ENCODE data around the gene MXRA8.

MXRA8 gene

DNA sequence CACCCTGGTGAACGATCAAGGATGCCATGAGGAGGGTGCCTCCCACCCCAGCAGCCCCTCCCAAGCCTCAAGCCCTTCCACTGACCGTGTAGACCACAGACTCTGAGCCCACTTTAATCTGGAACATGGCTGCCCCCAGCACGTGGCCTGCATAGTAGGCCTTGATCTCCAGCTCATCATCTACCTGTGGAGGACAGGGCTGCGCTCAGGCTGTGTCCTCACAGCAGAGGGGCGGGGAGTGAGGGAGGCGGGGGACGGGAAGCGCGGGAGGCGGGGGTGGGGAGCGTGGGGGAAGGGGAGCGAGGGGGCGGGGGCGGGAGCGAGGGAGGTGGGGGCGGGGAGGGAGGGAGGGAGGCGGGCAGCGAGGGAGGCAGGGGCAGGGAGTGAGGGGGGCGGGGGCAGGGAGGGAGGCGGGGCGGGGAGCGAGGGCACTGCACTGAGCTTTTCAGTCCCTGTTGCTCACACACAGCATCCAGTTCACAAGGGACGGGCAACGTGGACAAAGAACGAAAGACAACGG is 42.9 kb downstream of the MXRA8 start:
- Histone ChIP-seq H3K4me3 (no peak overlapping the region), H3K27ac (peak overlapping the region in 1 of 2 donors; percentile 7)
- no peak for DNase-seq (ENCODE audit: low spot score)
- TF ChIP-seq, protein P1, sequence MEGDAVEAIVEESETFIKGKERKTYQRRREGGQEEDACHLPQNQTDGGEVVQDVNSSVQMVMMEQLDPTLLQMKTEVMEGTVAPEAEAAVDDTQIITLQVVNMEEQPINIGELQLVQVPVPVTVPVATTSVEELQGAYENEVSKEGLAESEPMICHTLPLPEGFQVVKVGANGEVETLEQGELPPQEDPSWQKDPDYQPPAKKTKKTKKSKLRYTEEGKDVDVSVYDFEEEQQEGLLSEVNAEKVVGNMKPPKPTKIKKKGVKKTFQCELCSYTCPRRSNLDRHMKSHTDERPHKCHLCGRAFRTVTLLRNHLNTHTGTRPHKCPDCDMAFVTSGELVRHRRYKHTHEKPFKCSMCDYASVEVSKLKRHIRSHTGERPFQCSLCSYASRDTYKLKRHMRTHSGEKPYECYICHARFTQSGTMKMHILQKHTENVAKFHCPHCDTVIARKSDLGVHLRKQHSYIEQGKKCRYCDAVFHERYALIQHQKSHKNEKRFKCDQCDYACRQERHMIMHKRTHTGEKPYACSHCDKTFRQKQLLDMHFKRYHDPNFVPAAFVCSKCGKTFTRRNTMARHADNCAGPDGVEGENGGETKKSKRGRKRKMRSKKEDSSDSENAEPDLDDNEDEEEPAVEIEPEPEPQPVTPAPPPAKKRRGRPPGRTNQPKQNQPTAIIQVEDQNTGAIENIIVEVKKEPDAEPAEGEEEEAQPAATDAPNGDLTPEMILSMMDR (IDR thresholded peaks at IDR 0.05), result no peak

DNA sequence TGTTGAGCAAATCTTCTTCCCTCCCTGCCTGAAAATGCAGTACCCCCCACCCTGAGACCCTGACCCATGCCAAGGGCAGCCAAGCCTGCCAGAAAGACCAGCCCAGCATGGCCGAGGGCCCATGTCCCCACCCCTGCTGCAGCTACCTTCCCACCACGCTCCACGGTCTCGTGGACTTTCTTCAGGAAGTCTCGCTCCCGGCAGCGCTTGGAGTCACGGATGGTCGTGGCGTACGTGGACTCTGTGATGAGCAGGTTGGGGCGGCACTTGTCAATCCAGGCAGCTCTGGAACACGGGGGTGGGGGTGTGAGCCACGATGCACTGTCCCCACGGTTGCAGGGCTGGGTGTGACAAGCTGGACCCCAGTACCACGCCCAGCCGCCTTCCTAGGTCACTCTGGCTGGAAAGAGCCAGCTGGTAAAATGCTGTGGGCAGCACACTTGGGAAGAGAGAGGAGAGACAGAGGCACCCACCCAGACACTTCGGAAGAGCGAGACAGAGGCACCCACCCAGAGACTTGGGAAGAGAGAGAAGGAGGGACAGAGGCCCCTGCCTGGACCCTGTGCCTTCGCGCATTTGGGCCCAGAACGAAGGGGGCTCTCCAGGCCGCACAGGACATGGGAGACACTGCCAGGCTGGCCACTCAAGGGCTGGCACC is 43.5 kb downstream of the MXRA8 start:
- TF ChIP-seq, protein P1 (IDR thresholded peaks at IDR 0.05), result no peak
- no peak for DNase-seq (ENCODE audit: low spot score)
- Histone ChIP-seq H3K4me3 (no peak overlapping the region), H3K27ac (no peak overlapping the region)

DNA sequence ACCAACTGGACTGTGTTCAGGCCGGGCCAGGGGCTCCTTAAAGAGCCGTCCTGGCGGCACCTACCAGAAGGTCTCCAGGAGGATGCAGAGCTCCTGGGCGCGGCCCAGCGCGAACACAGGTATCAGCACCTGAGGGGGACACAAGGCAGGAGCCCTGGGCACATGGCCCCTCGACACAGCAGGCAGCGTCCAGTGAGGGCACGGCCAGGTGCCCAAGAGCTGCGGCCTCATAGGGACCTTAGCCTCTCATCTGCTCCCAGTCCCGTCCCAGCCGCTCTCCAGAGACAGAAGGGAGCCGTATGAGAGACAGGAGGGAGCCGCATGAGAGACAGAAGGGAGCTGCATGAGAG is 44.1 kb downstream of the MXRA8 start:
- TF ChIP-seq, protein P1 (IDR thresholded peaks at IDR 0.05), result no peak
- Histone ChIP-seq H3K27ac (no peak overlapping the region), H3K4me3 (no peak overlapping the region)
- DNase-seq (ENCODE audit: low spot score), result no peak

DNA sequence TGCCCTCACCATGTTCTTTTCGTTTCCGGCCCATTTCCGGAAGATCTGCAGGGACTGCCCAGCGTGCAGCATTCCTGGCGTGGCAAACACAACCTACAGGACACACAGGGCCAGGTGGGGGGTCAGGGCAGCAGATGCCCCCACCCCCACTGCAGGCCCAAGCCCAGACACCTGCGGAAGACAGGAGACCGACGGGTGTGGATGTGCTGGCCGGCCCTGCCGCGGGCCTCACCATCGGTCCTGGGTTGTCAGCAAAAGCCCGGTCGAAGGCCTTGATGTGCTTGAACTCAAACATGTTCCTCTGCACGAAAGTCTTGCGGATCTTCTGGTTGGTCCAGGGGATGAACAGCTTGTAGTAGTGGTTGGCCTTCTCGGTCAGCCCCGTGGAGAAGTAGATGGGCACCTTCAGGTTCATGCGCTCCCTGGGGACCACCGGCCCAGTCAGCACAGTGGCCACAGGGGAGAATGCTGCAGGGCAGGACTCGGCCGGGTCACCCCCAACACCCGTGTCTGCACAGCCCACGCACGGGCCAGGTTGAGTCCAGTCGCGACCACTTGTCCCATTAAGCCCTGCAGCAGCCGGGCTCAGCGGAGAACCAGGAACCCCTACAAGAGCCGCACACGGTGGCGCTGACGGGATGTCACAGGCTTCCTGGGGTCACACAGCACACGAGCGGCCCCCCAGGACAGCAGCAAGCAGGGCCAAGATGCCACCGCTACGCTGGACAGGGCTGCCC is 44.7 kb downstream of the MXRA8 start:
- TF ChIP-seq, protein P1 (IDR thresholded peaks at IDR 0.05), result no peak
- no peak for DNase-seq (ENCODE audit: low spot score)
- no peak overlapping the region for H3K4me3 ChIP-seq
- H3K27ac ChIP-seq, result no peak overlapping the region

DNA sequence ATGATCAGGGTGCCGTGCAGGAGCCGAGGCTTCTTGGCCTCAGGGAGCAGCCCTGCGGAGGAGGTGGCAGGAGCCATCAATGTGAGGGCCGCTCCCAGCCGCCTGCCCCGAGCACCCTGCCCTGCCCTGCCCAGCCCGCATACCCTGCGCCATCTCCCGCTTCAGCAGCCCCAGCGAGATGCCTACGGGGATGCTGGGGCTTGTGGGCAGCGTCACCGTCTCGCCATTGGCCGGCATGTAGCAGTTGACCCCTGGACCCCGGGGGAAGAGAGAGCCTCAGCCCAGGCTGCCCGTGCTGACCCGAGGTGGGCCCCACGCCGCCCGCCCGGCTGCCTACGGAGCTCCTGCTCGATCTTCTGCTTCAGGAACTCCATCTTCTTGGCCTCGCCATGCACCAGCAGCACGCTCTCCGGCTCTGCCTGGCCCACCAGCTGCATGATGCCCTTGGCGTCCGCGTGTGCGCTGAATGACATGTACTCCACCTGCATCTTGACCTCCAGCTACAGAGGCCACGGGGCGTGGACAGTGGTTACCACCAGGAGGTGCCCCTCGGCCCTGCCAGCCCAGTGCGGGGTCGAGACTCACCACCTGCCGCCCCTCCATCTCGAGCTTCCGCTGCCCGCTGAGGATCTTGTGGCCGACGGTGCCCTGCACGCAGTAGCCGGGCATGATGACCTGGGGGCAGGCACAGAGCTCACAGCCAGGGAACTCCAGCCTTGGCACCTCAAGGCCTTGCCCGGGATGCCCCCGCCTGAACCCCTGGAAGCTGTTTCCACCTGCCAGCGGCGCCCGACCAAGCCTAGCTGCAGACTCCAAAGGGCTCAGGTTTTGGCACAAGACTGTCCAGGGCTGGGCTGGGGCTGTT is 45.7 kb downstream of the MXRA8 start:
- DNase-seq (ENCODE audit: low spot score), result no peak

More for the DNA sequence above, 45.7 kb downstream of the MXRA8 start:
- Histone ChIP-seq H3K4me3 (no peak overlapping the region), H3K27ac (no peak overlapping the region)
- TF ChIP-seq, protein P1 (IDR thresholded peaks at IDR 0.05), result no peak
